HCT116 (cell line): ENCODE results near the gene ARID5B. TPM values are rescaled to one million over a fixed set of nuclear protein-coding genes. Genes with fewer than 3 reads are reported as not detected.
A peak's percentile ranks its signal among the peaks of the same experiment; 100 is the strongest.

Experiments used
- ATAC-seq: fragments of 200-7000 bp; cut with Tn5 transposase; 2 replicates; pipeline ENCODE4 v1.9.1; 2020; ENCODE audit warnings: mild to moderate bottlenecking, moderate library complexity
- BruUV-seq: library from RNA; stranded (reverse); fragments of 400-500 nt; replicated peaks from 2 replicates; lab custom pipeline; 2021; lab: Mats Ljungman, UMichigan
- CTCF ChIA-PET: fragments of 300-600 bp; sonication (Branson Sonifier 250); formaldehyde crosslinking; loops from one replicate; lab custom pipeline; 2021; ENCODE audit warnings: antibody characterized with exemption; lab: Charles Lee
- POLR2A ChIA-PET: fragments of 300-600, 350-600 bp; sonication (Branson Sonifier 250); formaldehyde crosslinking; loops from one replicate; lab custom pipeline; 2021; ENCODE audit warnings: antibody characterized with exemption; lab: Charles Lee
- RAD21 ChIA-PET, 2 experiments: fragments of 300-600 bp; sonication (Branson Sonifier 250); formaldehyde crosslinking; loops; one replicate each; lab custom pipeline; 2023; ENCODE audit warnings: low total read pairs in 2 of 2; ENCODE audit not compliant: uncharacterized antibody in 2 of 2, unreplicated experiment in 2 of 2, low non-redundant PET in 1 of 2; lab: Charles Lee
- DNase-seq: peaks from one replicate; pipeline ENCODE4 v3.0.0-alpha.2; 2010; ENCODE audit warnings: low read depth, low spot score
- H2AFZ ChIP-seq: fragments of 200-600 bp; shearing (Covaris generic), sonication (generic); 2 replicates; pipeline ENCODE4 v1.6.1; 2017; ENCODE audit warnings: low read depth, mixed run types, mixed read lengths, antibody characterized with exemption, low read length; ENCODE audit not compliant: poor library complexity, severe bottlenecking
- H3K27ac ChIP-seq: 2 replicates; pipeline ENCODE4 v1.5.1; 2012; ENCODE audit warnings: low read depth, low read length
- H3K27me3 ChIP-seq: fragments of 200-600 bp; sonication (generic); 2 replicates; pipeline ENCODE4 v1.6.1; 2016; ENCODE audit warnings: mixed run types, low read length, mixed read lengths; ENCODE audit not compliant: insufficient read depth
- H3K36me3 ChIP-seq, 2 experiments: fragments of 200-500 bp in 1 of 2; fragments of 200-600 bp in 1 of 2; sonication (Bioruptor generic) in 1 of 2; sonication (generic) in 1 of 2; 2 replicates each; pipeline versions ENCODE4 v1.5.1 to v1.6.1; 2014 to 2016; ENCODE audit warnings: low read length in 2 of 2, inconsistent platforms in 1 of 2, mixed read lengths in 1 of 2, mixed run types in 1 of 2; ENCODE audit not compliant: insufficient read depth in 2 of 2, control insufficient read depth in 1 of 2
- H3K4me1 ChIP-seq, 2 experiments: fragments of 200-600 bp in 1 of 2; sonication (generic) in 1 of 2; 2 replicates each; pipeline versions ENCODE4 v1.5.1 to v1.6.1; 2012 to 2017; ENCODE audit warnings: low read length in 2 of 2, inconsistent platforms in 1 of 2, mild to moderate bottlenecking in 1 of 2, mixed read lengths in 1 of 2, mixed run types in 1 of 2, moderate library complexity in 1 of 2; ENCODE audit not compliant: insufficient read depth in 2 of 2, control insufficient read depth in 1 of 2
- H3K4me2 ChIP-seq: fragments of 200-600 bp; sonication (generic); 2 replicates; pipeline ENCODE4 v1.6.1; 2017; ENCODE audit warnings: mixed run types, low read length, mixed read lengths
- H3K4me3 ChIP-seq, 2 experiments: fragments of 200-600 bp in 1 of 2; sonication (generic) in 1 of 2; replicated peaks in 1 of 2; 2 replicates each; pipeline ENCODE4 v1.5.1; 2011 to 2016; ENCODE audit warnings: low read length in 2 of 2, control low read depth in 1 of 2, low read depth in 1 of 2, mild to moderate bottlenecking in 1 of 2, mixed read lengths in 1 of 2, mixed run types in 1 of 2
- H3K79me2 ChIP-seq: fragments of 200-600 bp; sonication (generic); 2 replicates; pipeline ENCODE4 v1.6.1; 2017; ENCODE audit warnings: mild to moderate bottlenecking, mixed run types, low read length, moderate library complexity, mixed read lengths; ENCODE audit not compliant: insufficient read depth
- H3K9ac ChIP-seq: fragments of 200-600 bp; sonication (generic); 2 replicates; pipeline ENCODE4 v1.6.1; 2016; ENCODE audit warnings: low read length, mixed read lengths
- H3K9me2 ChIP-seq: fragments of 200-600 bp; sonication (generic), shearing (Covaris generic); 2 replicates; pipeline ENCODE4 v1.6.1; 2017; ENCODE audit warnings: mixed run types, mild to moderate bottlenecking, moderate library complexity; ENCODE audit not compliant: insufficient read depth
- H3K9me3 ChIP-seq, 2 experiments: fragments of 200-500 bp in 1 of 2; fragments of 200-600 bp in 1 of 2; sonication (Bioruptor generic) in 1 of 2; sonication (generic) in 1 of 2; 2 replicates each; pipeline ENCODE4 v1.6.1; 2014 to 2017; ENCODE audit warnings: low read length in 2 of 2, mixed read lengths in 2 of 2, inconsistent platforms in 1 of 2, low read depth in 1 of 2, mild to moderate bottlenecking in 1 of 2, mixed run types in 1 of 2, moderate library complexity in 1 of 2; ENCODE audit not compliant: control insufficient read depth in 1 of 2, insufficient read depth in 1 of 2
- H4K20me1 ChIP-seq: fragments of 200-600 bp; sonication (generic), shearing (Covaris generic); 2 replicates; pipeline ENCODE4 v1.6.1; 2017; ENCODE audit warnings: mixed run types, mild to moderate bottlenecking, moderate library complexity; ENCODE audit not compliant: insufficient read depth
- CBX3 ChIP-seq: IDR thresholded peaks from 2 replicates; pipeline ENCODE4 v1.6.1; 2012; ENCODE audit warnings: low read depth
- ELF1 ChIP-seq: IDR thresholded peaks from 2 replicates; pipeline ENCODE4 v1.6.1; 2012; ENCODE audit warnings: low read depth, borderline replicate concordance
- EZH2 ChIP-seq: fragments of 200-600 bp; sonication (generic); IDR thresholded peaks from 2 replicates; pipeline ENCODE4 v1.6.1; 2017; ENCODE audit warnings: antibody characterized with exemption, mixed run types
- EZH2phosphoT487 ChIP-seq: fragments of 200-600 bp; IDR thresholded peaks from 2 replicates; pipeline ENCODE4 v1.6.1; 2018; ENCODE audit warnings: antibody characterized with exemption, borderline replicate concordance
- JUND ChIP-seq: IDR thresholded peaks from 2 replicates; pipeline ENCODE4 v1.6.1; 2012
- POLR2AphosphoS5 ChIP-seq: IDR thresholded peaks from 2 replicates; pipeline ENCODE4 v1.6.1; 2011; ENCODE audit warnings: mild to moderate bottlenecking, low read depth, low read length, moderate library complexity
- RAD21 ChIP-seq: IDR thresholded peaks from 2 replicates; pipeline ENCODE4 v1.6.1; 2012; ENCODE audit warnings: low read depth, mild to moderate bottlenecking
- SP1 ChIP-seq: IDR thresholded peaks from 2 replicates; pipeline ENCODE4 v1.6.1; 2012; ENCODE audit warnings: low read depth
- SRF ChIP-seq: IDR thresholded peaks from 2 replicates; pipeline ENCODE4 v1.6.1; 2012; ENCODE audit warnings: low read depth
- YY1 ChIP-seq: IDR thresholded peaks from 2 replicates; pipeline ENCODE4 v1.6.1; 2011; ENCODE audit warnings: low read length, low read depth, moderate library complexity, mild to moderate bottlenecking; ENCODE audit not compliant: insufficient replicate concordance; ENCODE audit errors: extremely low read depth
- ZFX ChIP-seq: fragments of 450-650 bp; IDR thresholded peaks from 2 replicates; pipeline ENCODE4 v1.6.1; 2017
- ZNF274 ChIP-seq: fragments of 200-500 bp; sonication (Bioruptor generic); IDR thresholded peaks from 2 replicates; pipeline ENCODE4 v1.6.1; 2014; ENCODE audit warnings: mild to moderate bottlenecking, low read depth, low read length, inconsistent platforms
- intact Hi-C: fragments of 100-400 bp; cut with micrococcal nuclease; formaldehyde crosslinking; loops from 2 replicates; pipeline ENCODE4 v1.10.0; 2022
- total RNA-seq: library from RNA; stranded (reverse); gene quantifications from one replicate; pipeline ENCODE4 v1.2.1, GENCODE V29; 2021; ENCODE audit not compliant: unreplicated experiment
- TF ChIP-seq, protein P1 (sequence below): IDR thresholded peaks from 2 replicates; pipeline ENCODE4 v1.6.1; 2012
- TF ChIP-seq, protein P2 (sequence below): IDR thresholded peaks from 2 replicates; pipeline ENCODE4 v1.6.1; 2012
- TF ChIP-seq, protein P3 (sequence below): IDR thresholded peaks from 2 replicates; pipeline ENCODE4 v1.6.1; 2012; ENCODE audit warnings: low read depth

ARID5B gene
- total RNA-seq, 1 experiment from 2014 or later: 4.7 TPM

DNA sequence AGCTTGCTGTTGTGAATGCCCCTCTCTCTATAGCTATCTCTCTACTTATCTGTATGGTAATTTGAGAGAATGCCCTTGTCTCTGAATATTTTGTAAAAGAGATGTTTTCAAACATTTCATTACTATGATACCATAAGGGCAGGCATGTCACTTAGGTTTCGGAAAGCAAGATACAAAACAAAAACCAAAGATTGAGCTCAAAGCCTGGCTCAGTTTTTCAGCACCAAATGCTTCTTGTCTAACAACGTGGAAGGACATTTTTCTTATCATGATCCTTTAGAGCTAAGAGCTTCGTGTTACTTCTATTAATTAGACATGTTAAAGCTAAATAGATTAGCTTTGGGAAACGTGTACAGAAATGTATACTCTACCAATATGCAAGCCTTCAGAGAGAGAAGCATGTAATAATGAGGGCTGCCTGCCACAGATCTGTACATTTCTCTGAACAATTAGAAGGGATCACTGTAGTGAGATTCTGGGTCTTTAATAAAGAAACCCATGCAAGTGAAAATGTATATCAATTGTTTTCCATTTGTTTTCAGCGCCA lies 148.9 kb downstream of the ARID5B start (continued):
- no peak for TF ChIP-seq EZH2phosphoT487

DNA sequence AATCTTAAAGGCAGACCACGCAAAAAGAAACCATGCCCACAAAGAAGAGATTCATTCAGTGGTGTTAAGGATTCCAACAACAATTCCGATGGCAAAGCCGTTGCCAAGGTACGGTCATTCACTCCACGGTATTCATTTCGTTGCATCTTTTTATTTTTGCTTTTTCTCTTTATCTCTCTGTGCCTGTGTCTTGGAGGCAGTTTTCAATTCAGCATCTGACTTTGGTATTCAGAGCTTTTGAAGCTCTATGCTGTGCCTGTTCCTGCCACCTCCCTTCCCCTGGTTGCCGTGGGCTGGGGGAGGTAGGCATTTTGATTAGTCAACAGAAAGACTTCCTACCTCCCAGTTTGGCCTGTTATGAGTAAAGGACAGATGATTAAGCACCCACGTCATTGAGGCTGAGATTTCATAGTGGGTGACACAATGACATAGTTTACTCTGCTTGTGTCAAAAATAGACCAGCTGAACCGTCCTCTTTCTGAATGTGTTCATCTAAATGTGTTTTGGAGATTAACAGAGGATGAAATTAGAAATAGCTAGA lies 149.5 kb downstream of the ARID5B start:
- ATAC-seq (no peak), DNase-seq (peak; percentile 32)
- BruUV-seq: no TSS peak
- CTCF ChIA-PET: interaction anchor here (2.9 kb wide), 1 partner anchor 12 kb away, joined by 13 read pairs; no protein-coding TSS in a partner anchor
- Histone ChIP-seq H3K27me3 (no peaks in the 10 kb centered on the region), H3K9ac (no peak overlapping the region), H3K9me2 (no peaks in the 10 kb centered on the region), H4K20me1 (no peaks in the 10 kb centered on the region), H3K4me3 (no peak overlapping the region), H3K4me1 (peaks cover 0 to 18% of the 10 kb centered on the region in 2 experiments; a peak in 3 of 4 replicates), H3K36me3 (peaks cover 0 to 4% of the 10 kb centered on the region in 2 experiments; a peak in 2 of 4 replicates), H3K79me2 (no peaks in the 10 kb centered on the region), H3K4me2 (peak overlapping the region; percentile 22), H3K27ac (no peak overlapping the region), H3K9me3 (no peaks in the 10 kb centered on the region)
- intact Hi-C loops: no loop called here
- RAD21 ChIA-PET: no interaction called here
- POLR2A ChIA-PET: no interaction called here
- TF ChIP-seq ELF1 (no peak), JUND (peak; percentile 27; the same call in 1 of the 2 replicates), CBX3 (no peak), RAD21 (no peak), EZH2 (no peak), SP1 (no peak)
- TF ChIP-seq, protein P1, sequence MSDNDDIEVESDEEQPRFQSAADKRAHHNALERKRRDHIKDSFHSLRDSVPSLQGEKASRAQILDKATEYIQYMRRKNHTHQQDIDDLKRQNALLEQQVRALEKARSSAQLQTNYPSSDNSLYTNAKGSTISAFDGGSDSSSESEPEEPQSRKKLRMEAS: no peak
- TF ChIP-seq, all 23 proteins: peak for 1
- no peak overlapping the region for H2AFZ ChIP-seq

DNA sequence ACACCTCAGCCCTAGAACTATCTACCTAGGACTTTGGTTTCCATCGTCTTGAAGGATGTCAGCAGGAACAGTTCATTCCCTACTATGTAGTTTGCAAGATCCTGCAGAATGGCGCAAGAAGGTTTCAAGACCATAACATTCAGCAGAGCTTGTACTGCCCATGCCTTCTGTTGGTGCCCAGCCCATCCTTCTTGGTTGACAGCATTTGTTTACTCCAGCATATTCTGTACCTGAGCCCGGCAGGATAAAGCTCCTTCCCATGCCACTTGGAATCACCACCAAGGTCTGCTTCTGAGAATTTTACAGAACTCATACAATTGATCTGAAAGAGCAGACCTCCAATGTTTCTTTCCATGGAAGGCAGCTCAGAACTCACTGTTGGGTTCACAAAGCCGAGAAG lies 150.8 kb downstream of the ARID5B start:
- RAD21 ChIA-PET: no interaction called here
- H3K9me3 ChIP-seq: no peaks in the 10 kb centered on the region
- intact Hi-C loops: no loop called here
- no peak overlapping the region for H3K9ac ChIP-seq
- no TSS peak for BruUV-seq
- H3K4me2 ChIP-seq: no peak overlapping the region
- H4K20me1 ChIP-seq: no peaks in the 10 kb centered on the region
- ATAC-seq: no peak
- H3K79me2 ChIP-seq: no peaks in the 10 kb centered on the region
- no peaks in the 10 kb centered on the region for H3K27me3 ChIP-seq
- TF ChIP-seq, protein P2, sequence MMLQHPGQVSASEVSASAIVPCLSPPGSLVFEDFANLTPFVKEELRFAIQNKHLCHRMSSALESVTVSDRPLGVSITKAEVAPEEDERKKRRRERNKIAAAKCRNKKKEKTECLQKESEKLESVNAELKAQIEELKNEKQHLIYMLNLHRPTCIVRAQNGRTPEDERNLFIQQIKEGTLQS: no peak
- TF ChIP-seq, protein P3, sequence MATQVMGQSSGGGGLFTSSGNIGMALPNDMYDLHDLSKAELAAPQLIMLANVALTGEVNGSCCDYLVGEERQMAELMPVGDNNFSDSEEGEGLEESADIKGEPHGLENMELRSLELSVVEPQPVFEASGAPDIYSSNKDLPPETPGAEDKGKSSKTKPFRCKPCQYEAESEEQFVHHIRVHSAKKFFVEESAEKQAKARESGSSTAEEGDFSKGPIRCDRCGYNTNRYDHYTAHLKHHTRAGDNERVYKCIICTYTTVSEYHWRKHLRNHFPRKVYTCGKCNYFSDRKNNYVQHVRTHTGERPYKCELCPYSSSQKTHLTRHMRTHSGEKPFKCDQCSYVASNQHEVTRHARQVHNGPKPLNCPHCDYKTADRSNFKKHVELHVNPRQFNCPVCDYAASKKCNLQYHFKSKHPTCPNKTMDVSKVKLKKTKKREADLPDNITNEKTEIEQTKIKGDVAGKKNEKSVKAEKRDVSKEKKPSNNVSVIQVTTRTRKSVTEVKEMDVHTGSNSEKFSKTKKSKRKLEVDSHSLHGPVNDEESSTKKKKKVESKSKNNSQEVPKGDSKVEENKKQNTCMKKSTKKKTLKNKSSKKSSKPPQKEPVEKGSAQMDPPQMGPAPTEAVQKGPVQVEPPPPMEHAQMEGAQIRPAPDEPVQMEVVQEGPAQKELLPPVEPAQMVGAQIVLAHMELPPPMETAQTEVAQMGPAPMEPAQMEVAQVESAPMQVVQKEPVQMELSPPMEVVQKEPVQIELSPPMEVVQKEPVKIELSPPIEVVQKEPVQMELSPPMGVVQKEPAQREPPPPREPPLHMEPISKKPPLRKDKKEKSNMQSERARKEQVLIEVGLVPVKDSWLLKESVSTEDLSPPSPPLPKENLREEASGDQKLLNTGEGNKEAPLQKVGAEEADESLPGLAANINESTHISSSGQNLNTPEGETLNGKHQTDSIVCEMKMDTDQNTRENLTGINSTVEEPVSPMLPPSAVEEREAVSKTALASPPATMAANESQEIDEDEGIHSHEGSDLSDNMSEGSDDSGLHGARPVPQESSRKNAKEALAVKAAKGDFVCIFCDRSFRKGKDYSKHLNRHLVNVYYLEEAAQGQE: no peak
- no peak for TF ChIP-seq POLR2AphosphoS5
- TF ChIP-seq SRF: no peak
- no peak for TF ChIP-seq YY1
- TF ChIP-seq ZFX: no peak
- TF ChIP-seq ZNF274: no peak
- no peak for TF ChIP-seq EZH2
- peaks cover 0 to 17% of the 10 kb centered on the region in 2 experiments; a peak in 3 of 4 replicates for H3K4me1 ChIP-seq
- DNase-seq: no peak
- no peak overlapping the region for H3K4me3 ChIP-seq
- H3K36me3 ChIP-seq: peaks cover 0 to 4% of the 10 kb centered on the region in 2 experiments; a peak in 2 of 4 replicates
- POLR2A ChIA-PET: no interaction called here
- H2AFZ ChIP-seq: no peak overlapping the region
- no peaks in the 10 kb centered on the region for H3K9me2 ChIP-seq
- CTCF ChIA-PET: no interaction called here
- no peak overlapping the region for H3K27ac ChIP-seq
